Parathyroid adenoma (tissue), 2 donors: ENCODE data around the gene AP2A2.

Experiments used
- H2AFZ ChIP-seq: fragments of 300-600 bp; sonication (generic); one replicate; pipeline ENCODE4 v1.7.0; 2017; ENCODE audit warnings: antibody characterized with exemption, mild to moderate bottlenecking
- H3K27ac ChIP-seq: fragments of 300-600 bp; sonication (generic); one replicate; pipeline ENCODE4 v1.7.0; 2017
- H3K27me3 ChIP-seq: fragments of 300-600 bp; sonication (generic); one replicate; pipeline ENCODE4 v1.7.0; 2017; ENCODE audit warnings: low read length; ENCODE audit not compliant: control insufficient read depth, insufficient read depth
- H3K36me3 ChIP-seq: fragments of 300-600 bp; sonication (generic); one replicate; pipeline ENCODE4 v1.7.0; 2017; ENCODE audit warnings: low read length; ENCODE audit not compliant: control insufficient read depth, insufficient read depth
- H3K4me1 ChIP-seq: fragments of 300-600 bp; sonication (generic); one replicate; pipeline ENCODE4 v1.7.0; 2017; ENCODE audit warnings: control low read depth
- H3K4me2 ChIP-seq: fragments of 300-600 bp; sonication (generic); one replicate; pipeline ENCODE4 v1.7.0; 2017; ENCODE audit warnings: low read length
- H3K4me3 ChIP-seq: fragments of 300-600 bp; sonication (generic); one replicate; pipeline ENCODE4 v1.7.0; 2017; ENCODE audit warnings: low read depth, low read length
- H3K79me2 ChIP-seq: fragments of 300-600 bp; sonication (generic); one replicate; pipeline ENCODE4 v1.7.0; 2017; ENCODE audit warnings: control low read depth
- H3K9ac ChIP-seq: fragments of 300-600 bp; sonication (generic); one replicate; pipeline ENCODE4 v1.7.0; 2017; ENCODE audit warnings: mild to moderate bottlenecking
- H3K9me3 ChIP-seq: fragments of 300-600 bp; sonication (generic); one replicate; pipeline ENCODE4 v1.7.0; 2017; ENCODE audit warnings: low read length; ENCODE audit not compliant: control insufficient read depth
- TF ChIP-seq, protein P1 (sequence below): fragments of 300-600 bp; sonication (generic); IDR thresholded peaks from one replicate; pipeline ENCODE4 v1.7.0; 2017; ENCODE audit warnings: antibody characterized with exemption, mild to moderate bottlenecking
- donor health status: primary hyperparathyroidism.

Gene AP2A2

DNA sequence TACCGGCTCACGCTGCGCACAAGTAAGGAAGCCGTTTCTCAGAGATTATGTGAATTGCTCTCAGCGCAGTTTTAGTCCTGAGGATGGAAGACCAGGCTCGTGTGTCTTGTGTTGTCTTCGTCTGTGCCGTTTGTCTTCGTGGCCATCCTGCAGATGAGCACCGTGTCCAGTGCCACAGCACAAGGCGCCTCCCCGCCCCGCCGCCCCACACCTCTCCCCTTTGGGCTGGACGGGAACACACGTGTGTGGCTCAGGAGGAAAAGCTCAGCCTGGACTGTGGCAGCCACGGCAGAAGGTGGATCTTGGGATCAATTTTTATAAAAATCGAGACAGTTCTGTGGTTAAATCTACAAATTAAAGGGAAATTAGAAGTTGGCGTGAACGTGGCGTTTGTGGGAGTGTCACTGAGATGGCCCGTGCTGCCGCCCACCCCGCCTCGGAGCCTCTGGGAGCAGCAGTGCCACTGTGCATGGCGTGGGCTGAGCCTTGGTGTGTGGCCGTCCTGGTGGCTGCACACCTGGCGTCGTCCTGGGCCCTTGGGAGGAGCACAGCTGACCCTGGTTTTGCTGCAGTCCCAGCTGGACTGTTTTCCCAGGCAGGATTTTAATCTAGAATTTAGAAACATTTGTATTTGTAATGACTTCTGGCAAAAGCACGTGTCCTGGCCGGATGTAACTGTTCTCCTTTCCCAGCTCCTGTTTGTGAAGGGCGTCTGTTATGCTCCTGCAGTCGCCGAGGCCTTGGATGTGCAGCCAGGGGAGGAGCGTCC, 85.1 kb downstream of the AP2A2 start:
- Histone ChIP-seq H3K27me3 (no peaks in the 10 kb centered on the region), H3K9me3 (no peaks in the 10 kb centered on the region), H3K79me2 (no peaks in the 10 kb centered on the region), H3K36me3 (no peaks in the 10 kb centered on the region), H3K4me1 (no peaks in the 10 kb centered on the region), H2AFZ (no peak overlapping the region), H3K4me3 (no peak overlapping the region), H3K27ac (no peak overlapping the region), H3K9ac (no peak overlapping the region), H3K4me2 (no peak overlapping the region)
- TF ChIP-seq, protein P1, sequence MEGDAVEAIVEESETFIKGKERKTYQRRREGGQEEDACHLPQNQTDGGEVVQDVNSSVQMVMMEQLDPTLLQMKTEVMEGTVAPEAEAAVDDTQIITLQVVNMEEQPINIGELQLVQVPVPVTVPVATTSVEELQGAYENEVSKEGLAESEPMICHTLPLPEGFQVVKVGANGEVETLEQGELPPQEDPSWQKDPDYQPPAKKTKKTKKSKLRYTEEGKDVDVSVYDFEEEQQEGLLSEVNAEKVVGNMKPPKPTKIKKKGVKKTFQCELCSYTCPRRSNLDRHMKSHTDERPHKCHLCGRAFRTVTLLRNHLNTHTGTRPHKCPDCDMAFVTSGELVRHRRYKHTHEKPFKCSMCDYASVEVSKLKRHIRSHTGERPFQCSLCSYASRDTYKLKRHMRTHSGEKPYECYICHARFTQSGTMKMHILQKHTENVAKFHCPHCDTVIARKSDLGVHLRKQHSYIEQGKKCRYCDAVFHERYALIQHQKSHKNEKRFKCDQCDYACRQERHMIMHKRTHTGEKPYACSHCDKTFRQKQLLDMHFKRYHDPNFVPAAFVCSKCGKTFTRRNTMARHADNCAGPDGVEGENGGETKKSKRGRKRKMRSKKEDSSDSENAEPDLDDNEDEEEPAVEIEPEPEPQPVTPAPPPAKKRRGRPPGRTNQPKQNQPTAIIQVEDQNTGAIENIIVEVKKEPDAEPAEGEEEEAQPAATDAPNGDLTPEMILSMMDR, result no peak

DNA sequence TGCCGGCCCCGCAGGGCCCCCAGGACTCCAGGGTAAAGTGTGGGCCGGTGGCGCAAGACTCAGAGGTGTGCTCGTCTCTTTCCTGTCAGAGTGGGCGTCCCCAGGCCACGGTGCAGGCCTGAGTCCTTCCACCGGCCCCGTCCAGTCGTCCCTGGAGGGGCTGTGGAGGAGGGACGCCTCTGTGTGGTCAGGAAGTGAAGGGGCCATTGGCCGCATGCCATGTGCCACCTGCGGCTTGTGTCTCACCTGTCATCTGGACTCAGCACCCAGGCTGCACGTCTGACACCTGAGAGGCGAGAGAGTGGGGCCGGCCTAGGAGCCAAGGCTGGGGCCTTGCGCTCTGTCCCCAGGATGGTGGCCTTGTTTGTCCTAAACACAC, 85.6 kb downstream of the AP2A2 start:
- Histone ChIP-seq H3K9me3 (no peaks in the 10 kb centered on the region), H2AFZ (no peak overlapping the region), H3K79me2 (no peaks in the 10 kb centered on the region), H3K27ac (no peak overlapping the region), H3K27me3 (no peaks in the 10 kb centered on the region), H3K4me3 (no peak overlapping the region), H3K9ac (no peak overlapping the region), H3K4me2 (no peak overlapping the region), H3K4me1 (no peaks in the 10 kb centered on the region), H3K36me3 (no peaks in the 10 kb centered on the region)
- TF ChIP-seq, protein P1, result no peak

DNA sequence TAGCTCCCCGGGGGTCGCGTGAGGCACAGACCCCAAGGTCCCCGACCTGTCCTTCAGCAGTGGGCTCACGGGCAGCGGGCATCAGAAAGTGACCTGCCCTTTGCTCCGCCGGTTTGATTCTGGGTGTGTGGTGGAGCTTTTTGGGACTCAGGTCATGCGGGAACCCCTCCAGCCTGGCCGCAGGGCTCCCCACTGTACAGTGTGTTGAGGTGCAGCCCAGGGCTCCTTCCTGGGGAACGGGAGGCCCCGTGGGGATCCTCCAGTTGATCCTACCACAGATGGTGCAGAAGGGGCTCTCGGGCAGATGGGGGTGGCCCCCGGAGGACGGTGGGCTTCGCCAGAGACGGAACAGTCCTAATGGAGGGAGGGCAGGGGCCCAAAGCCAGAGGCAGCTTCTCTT, 86.6 kb downstream of the AP2A2 start:
- H3K4me2 ChIP-seq, result no peak overlapping the region
- H3K4me1 ChIP-seq, result no peaks in the 10 kb centered on the region
- no peak overlapping the region for H3K9ac ChIP-seq
- no peak overlapping the region for H3K4me3 ChIP-seq
- H3K9me3 ChIP-seq, result no peaks in the 10 kb centered on the region
- no peaks in the 10 kb centered on the region for H3K27me3 ChIP-seq
- H2AFZ ChIP-seq, result no peak overlapping the region
- H3K27ac ChIP-seq, result no peak overlapping the region
- no peaks in the 10 kb centered on the region for H3K36me3 ChIP-seq
- TF ChIP-seq, protein P1, result no peak
- no peaks in the 10 kb centered on the region for H3K79me2 ChIP-seq

DNA sequence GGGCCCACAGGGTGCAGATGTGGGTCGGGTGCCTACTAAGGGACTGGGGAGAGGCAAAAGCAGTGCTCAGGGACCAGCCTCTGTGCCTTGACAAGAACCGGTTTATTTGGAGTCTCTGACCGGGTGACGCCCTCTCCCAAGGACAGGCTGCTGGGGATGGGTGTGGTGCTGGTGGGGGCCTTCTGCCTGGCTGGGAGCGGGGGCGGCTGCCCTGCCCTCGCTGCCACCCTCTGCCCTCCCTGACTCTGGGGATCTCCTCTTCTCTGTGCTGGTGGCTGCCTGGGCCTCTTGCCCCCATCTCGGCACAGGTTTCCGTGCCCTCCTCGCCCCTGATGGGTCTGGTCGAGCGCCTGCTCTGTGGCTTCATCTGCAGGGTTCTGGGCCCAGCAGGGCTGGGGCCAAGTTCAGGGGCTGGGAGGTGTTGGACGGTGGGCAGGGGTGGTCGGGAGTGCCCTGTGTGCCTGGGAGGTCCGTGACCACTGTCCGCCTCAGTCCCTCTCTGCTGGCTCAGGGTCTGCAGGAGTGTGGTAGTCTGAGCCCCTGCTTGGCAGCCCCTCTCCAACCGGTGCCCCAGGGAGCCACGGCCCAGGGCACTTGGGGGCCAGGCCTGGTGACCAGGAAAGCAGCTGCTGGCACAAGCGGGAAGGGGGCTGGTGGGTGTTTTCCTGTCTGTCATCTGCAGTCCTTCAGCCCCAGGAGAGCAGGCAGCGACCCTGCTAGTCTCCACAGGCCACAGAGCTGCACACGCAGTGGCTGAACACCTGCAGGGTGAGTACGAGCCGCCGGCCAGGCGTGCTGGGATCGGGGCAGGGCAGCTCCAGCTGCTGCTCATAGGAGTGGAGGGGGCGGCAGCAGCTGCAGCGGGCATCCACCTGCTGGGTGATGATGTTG, 87.3 kb downstream of the AP2A2 start:
- no peak overlapping the region for H3K9ac ChIP-seq
- TF ChIP-seq, protein P1, result no peak
- H3K4me3 ChIP-seq, result no peak overlapping the region
- H3K36me3 ChIP-seq, result no peaks in the 10 kb centered on the region
- no peaks in the 10 kb centered on the region for H3K4me1 ChIP-seq
- peaks cover 2% of the 10 kb centered on the region for H3K79me2 ChIP-seq
- no peaks in the 10 kb centered on the region for H3K27me3 ChIP-seq
- H2AFZ ChIP-seq, result no peak overlapping the region
- no peak overlapping the region for H3K27ac ChIP-seq
- H3K4me2 ChIP-seq, result no peak overlapping the region
- no peaks in the 10 kb centered on the region for H3K9me3 ChIP-seq
